ENCODE results near the gene RAPGEF4.

RAPGEF4 gene

DNA sequence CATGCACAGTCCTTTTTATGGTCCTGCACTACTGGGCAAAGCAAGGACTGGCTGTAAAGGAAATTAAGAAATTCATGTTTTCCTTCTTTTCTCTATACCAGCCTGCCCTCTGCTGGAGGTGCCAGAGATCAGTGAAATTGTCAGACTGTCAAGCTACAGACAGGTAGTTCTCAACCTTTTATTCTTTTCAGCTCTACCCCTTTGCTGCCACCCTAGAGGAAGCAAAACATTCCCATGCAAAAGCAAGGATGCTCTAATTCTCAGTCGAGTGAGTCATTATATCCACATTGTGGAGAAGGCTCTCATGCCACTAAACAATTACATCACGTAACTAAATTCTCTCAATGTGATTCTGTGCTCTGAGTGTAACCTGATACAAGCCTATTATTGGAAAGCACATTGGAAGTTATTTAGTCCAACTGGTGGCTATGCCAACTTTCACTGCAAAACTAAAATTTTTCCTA, 25.0 kb upstream of the RAPGEF4 start (continued):
- peak; percentile 60 for TF ChIP-seq PRDM10 (tag by site-specific recombination; IDR thresholded peaks at IDR 0.05)
- no peak for TF ChIP-seq ZSCAN23 (tag by site-specific recombination; IDR thresholded peaks at IDR 0.05)
- TF ChIP-seq ZNF701 (tag by site-specific recombination; IDR thresholded peaks at IDR 0.05): no peak
- TF ChIP-seq, protein P1, sequence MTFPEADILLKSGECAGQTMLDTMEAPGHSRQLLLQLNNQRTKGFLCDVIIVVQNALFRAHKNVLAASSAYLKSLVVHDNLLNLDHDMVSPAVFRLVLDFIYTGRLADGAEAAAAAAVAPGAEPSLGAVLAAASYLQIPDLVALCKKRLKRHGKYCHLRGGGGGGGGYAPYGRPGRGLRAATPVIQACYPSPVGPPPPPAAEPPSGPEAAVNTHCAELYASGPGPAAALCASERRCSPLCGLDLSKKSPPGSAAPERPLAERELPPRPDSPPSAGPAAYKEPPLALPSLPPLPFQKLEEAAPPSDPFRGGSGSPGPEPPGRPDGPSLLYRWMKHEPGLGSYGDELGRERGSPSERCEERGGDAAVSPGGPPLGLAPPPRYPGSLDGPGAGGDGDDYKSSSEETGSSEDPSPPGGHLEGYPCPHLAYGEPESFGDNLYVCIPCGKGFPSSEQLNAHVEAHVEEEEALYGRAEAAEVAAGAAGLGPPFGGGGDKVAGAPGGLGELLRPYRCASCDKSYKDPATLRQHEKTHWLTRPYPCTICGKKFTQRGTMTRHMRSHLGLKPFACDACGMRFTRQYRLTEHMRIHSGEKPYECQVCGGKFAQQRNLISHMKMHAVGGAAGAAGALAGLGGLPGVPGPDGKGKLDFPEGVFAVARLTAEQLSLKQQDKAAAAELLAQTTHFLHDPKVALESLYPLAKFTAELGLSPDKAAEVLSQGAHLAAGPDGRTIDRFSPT (tag by site-specific recombination; IDR thresholded peaks at IDR 0.05): peak; percentile 44; the same call in 1 of the 2 replicates
- peak; percentile 87 for TF ChIP-seq ATF2 (tag by site-specific recombination; IDR thresholded peaks at IDR 0.05; ENCODE audit: low read depth)
- TF ChIP-seq, protein P2, sequence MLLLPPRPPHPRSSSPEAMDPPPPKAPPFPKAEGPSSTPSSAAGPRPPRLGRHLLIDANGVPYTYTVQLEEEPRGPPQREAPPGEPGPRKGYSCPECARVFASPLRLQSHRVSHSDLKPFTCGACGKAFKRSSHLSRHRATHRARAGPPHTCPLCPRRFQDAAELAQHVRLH (tag by site-specific recombination; IDR thresholded peaks at IDR 0.05): no peak
- no peak for TF ChIP-seq ZNF274 (IDR thresholded peaks at IDR 0.05; ENCODE audit: low read length)
- TF ChIP-seq ZNF274 (tag by site-specific recombination; IDR thresholded peaks at IDR 0.05; ENCODE audit: borderline replicate concordance): no peak
- TF ChIP-seq ZNF202 (tag by site-specific recombination; IDR thresholded peaks at IDR 0.05; ENCODE audit: borderline replicate concordance): no peak
- TF ChIP-seq GLIS2 (tag by site-specific recombination; IDR thresholded peaks at IDR 0.05): no peak
- TF ChIP-seq ZNF558 (tag by site-specific recombination; IDR thresholded peaks at IDR 0.05): no peak
- no peak for TF ChIP-seq ZNF10 (tag by site-specific recombination; IDR thresholded peaks at IDR 0.05)
- TF ChIP-seq ZNF398 (tag by site-specific recombination; IDR thresholded peaks at IDR 0.05): no peak
- TF ChIP-seq ZNF146 (tag by site-specific recombination; IDR thresholded peaks at IDR 0.05): no peak
- TF ChIP-seq REST (tag by site-specific recombination; IDR thresholded peaks at IDR 0.05): no peak
- no peak for TF ChIP-seq ZNF561 (tag by site-specific recombination; IDR thresholded peaks at IDR 0.05; ENCODE audit: borderline replicate concordance)
- TF ChIP-seq ZNF138 (tag by site-specific recombination; IDR thresholded peaks at IDR 0.05; ENCODE audit: borderline replicate concordance): no peak
- no peak for TF ChIP-seq ZBTB8A (tag by site-specific recombination; IDR thresholded peaks at IDR 0.05)
- no peak for TF ChIP-seq ZBTB6 (tag by site-specific recombination; IDR thresholded peaks at IDR 0.05)
- no peak for TF ChIP-seq ZNF670 (tag by site-specific recombination; IDR thresholded peaks at IDR 0.05; ENCODE audit: low read depth)
- TF ChIP-seq TRIM28 (IDR thresholded peaks at IDR 0.05; ENCODE audit: borderline replicate concordance, low read length): peak; percentile 73
- no peak for TF ChIP-seq ZNF404 (tag by site-specific recombination; IDR thresholded peaks at IDR 0.05)
- TF ChIP-seq, protein P3, sequence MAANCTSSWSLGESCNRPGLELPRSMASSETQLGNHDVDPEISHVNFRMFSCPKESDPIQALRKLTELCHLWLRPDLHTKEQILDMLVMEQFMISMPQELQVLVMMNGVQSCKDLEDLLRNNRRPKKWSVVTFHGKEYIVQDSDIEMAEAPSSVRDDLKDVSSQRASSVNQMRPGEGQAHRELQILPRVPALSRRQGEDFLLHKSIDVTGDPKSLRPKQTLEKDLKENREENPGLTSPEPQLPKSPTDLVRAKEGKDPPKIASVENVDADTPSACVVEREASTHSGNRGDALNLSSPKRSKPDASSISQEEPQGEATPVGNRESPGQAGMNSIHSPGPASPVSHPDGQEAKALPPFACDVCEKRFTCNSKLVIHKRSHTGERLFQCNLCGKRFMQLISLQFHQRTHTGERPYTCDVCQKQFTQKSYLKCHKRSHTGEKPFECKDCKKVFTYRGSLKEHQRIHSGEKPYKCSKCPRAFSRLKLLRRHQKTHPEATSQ (tag by site-specific recombination; IDR thresholded peaks at IDR 0.05): no peak
- TF ChIP-seq KLF8 (tag by site-specific recombination; IDR thresholded peaks at IDR 0.05): 0 out of 2 replicates have a peak, but pooled peaks have one; percentile 47
- TF ChIP-seq ZNF626 (tag by site-specific recombination; IDR thresholded peaks at IDR 0.05): no peak
